ENCODE measurements around the gene GTF2F2. TPM values are rescaled to one million over a fixed set of nuclear protein-coding genes. Genes with fewer than 3 reads are reported as not detected.

GTF2F2 gene
- total RNA-seq, 1 experiment from 2014 or later: 37.8 TPM

DNA sequence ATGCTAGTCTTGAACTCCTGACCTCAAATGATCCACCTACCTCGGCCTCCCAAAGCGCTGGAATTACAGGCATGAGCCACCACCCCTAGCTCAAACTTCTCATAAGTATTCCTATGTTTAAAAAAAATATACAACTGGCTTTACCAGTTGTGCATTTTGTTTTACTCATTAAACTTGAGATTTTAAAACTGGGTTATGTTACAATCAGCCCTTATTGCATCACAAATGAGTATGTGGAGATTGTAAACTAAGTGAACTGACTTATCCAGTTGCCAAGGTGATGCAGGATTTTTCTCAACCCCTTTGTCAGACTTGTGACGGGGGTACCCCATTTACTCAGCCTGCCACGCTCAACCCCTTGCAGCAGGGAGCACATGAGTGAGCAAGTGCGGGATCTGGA is 14.4 kb upstream of the GTF2F2 start:
- Histone ChIP-seq H3K36me3 (ENCODE audit: insufficient read depth, low read length, poor library complexity, severe bottlenecking) (no peaks in the 10 kb centered on the region), H3K4me3 (ENCODE audit: low read depth, low read length, poor library complexity, severe bottlenecking) (no peak overlapping the region), H3K27ac (ENCODE audit: low read depth, low read length, poor library complexity, severe bottlenecking) (no peak overlapping the region), H3K27me3 (replicated peaks; ENCODE audit: insufficient read depth, low read depth, low read length, poor library complexity) (no peaks in the 10 kb centered on the region), H3K4me1 (ENCODE audit: insufficient read depth, low read length, poor library complexity, severe bottlenecking) (no peaks in the 10 kb centered on the region), H3K9me3 (ENCODE audit: low read depth, low read length, poor library complexity, severe bottlenecking) (no peaks in the 10 kb centered on the region)
- BruUV-seq (replicated peaks): no TSS peak
- POLR2A ChIA-PET (ENCODE audit: low non-redundant PET): no interaction called here
- no peak for TF ChIP-seq EZH2 (IDR thresholded peaks at IDR 0.05; ENCODE audit: borderline replicate concordance, low read depth, low read length, poor library complexity, severe bottlenecking)
- intact Hi-C loops (cut with micrococcal nuclease; ENCODE audit: unreplicated experiment): no loop called here
- no peak for DNase-seq (ENCODE audit: low spot score)
- CTCF ChIA-PET: no interaction called here

DNA sequence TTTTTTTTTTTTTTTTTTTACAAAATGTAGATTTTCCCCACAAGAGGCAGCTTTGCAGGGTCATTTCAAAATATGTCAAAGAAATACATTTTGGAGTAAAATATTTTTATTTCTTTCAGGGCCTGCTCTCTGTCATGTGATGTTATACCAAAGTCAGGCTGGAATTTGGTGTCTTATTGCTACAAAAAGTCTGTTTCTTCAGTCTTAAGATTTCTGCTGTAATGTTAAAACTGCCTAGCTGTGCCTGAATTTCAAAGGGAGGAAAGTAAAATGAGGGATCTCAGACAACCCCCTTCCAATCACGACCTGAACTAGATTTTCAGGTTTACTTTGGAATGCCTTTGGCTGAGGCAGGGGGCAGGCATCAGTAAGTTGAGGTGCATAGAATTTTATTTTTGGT is 12.8 kb upstream of the GTF2F2 start:
- TF ChIP-seq EZH2 (IDR thresholded peaks at IDR 0.05; ENCODE audit: borderline replicate concordance, low read depth, low read length, poor library complexity, severe bottlenecking): no peak
- TF ChIP-seq, protein P1, sequence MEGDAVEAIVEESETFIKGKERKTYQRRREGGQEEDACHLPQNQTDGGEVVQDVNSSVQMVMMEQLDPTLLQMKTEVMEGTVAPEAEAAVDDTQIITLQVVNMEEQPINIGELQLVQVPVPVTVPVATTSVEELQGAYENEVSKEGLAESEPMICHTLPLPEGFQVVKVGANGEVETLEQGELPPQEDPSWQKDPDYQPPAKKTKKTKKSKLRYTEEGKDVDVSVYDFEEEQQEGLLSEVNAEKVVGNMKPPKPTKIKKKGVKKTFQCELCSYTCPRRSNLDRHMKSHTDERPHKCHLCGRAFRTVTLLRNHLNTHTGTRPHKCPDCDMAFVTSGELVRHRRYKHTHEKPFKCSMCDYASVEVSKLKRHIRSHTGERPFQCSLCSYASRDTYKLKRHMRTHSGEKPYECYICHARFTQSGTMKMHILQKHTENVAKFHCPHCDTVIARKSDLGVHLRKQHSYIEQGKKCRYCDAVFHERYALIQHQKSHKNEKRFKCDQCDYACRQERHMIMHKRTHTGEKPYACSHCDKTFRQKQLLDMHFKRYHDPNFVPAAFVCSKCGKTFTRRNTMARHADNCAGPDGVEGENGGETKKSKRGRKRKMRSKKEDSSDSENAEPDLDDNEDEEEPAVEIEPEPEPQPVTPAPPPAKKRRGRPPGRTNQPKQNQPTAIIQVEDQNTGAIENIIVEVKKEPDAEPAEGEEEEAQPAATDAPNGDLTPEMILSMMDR (conservative IDR thresholded peaks at IDR 0.05; ENCODE audit: low read depth, low read length): no peak
- ChIA-PET CTCF (no interaction called here), POLR2A (ENCODE audit: low non-redundant PET) (no interaction called here)
- intact Hi-C loops (cut with micrococcal nuclease; ENCODE audit: unreplicated experiment): no loop called here
- no peak for DNase-seq (ENCODE audit: low spot score)
- Histone ChIP-seq H3K36me3 (ENCODE audit: insufficient read depth, low read length, poor library complexity, severe bottlenecking) (no peaks in the 10 kb centered on the region), H3K27ac (ENCODE audit: low read depth, low read length, poor library complexity, severe bottlenecking) (no peak overlapping the region), H3K4me3 (ENCODE audit: low read depth, low read length, poor library complexity, severe bottlenecking) (no peak overlapping the region), H3K27me3 (replicated peaks; ENCODE audit: insufficient read depth, low read depth, low read length, poor library complexity) (no peaks in the 10 kb centered on the region), H3K4me1 (ENCODE audit: insufficient read depth, low read length, poor library complexity, severe bottlenecking) (no peaks in the 10 kb centered on the region), H3K9me3 (ENCODE audit: low read depth, low read length, poor library complexity, severe bottlenecking) (no peaks in the 10 kb centered on the region)
- no TSS peak for BruUV-seq (replicated peaks)

DNA sequence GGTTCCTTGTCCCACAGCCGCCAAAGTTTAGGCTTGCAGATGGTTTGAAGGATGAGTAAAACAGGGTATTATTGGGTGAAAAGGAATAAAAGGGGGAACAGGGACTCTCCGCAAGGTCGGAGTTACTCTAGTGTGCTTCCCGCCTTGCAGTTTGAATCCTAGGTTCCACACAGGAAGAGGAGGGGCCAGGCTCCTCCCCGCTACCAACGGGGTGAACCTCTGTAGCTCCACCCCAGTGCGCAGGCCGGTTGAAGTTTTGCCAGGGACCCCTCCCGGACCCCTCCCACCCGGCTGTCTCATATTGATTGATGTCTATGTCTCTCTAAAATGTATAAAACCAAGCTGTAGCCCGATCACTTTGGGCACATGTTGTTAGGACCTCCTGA is 11.6 kb upstream of the GTF2F2 start:
- Histone ChIP-seq H3K36me3 (ENCODE audit: insufficient read depth, low read length, poor library complexity, severe bottlenecking) (no peaks in the 10 kb centered on the region), H3K4me1 (ENCODE audit: insufficient read depth, low read length, poor library complexity, severe bottlenecking) (no peaks in the 10 kb centered on the region), H3K4me3 (ENCODE audit: low read depth, low read length, poor library complexity, severe bottlenecking) (no peak overlapping the region), H3K27ac (ENCODE audit: low read depth, low read length, poor library complexity, severe bottlenecking) (no peak overlapping the region), H3K27me3 (replicated peaks; ENCODE audit: insufficient read depth, low read depth, low read length, poor library complexity) (no peaks in the 10 kb centered on the region), H3K9me3 (ENCODE audit: low read depth, low read length, poor library complexity, severe bottlenecking) (no peaks in the 10 kb centered on the region)
- intact Hi-C loops (cut with micrococcal nuclease; ENCODE audit: unreplicated experiment): no loop called here
- TF ChIP-seq, protein P1 (conservative IDR thresholded peaks at IDR 0.05; ENCODE audit: low read depth, low read length): no peak
- TF ChIP-seq EZH2 (IDR thresholded peaks at IDR 0.05; ENCODE audit: borderline replicate concordance, low read depth, low read length, poor library complexity, severe bottlenecking): no peak
- POLR2A ChIA-PET (ENCODE audit: low non-redundant PET): no interaction called here
- CTCF ChIA-PET: interaction anchor here (1.1 kb wide), 1 partner anchor 62 kb away, joined by 3 read pairs; no protein-coding TSS in a partner anchor
- no peak for DNase-seq (ENCODE audit: low spot score)
- no TSS peak for BruUV-seq (replicated peaks)

DNA sequence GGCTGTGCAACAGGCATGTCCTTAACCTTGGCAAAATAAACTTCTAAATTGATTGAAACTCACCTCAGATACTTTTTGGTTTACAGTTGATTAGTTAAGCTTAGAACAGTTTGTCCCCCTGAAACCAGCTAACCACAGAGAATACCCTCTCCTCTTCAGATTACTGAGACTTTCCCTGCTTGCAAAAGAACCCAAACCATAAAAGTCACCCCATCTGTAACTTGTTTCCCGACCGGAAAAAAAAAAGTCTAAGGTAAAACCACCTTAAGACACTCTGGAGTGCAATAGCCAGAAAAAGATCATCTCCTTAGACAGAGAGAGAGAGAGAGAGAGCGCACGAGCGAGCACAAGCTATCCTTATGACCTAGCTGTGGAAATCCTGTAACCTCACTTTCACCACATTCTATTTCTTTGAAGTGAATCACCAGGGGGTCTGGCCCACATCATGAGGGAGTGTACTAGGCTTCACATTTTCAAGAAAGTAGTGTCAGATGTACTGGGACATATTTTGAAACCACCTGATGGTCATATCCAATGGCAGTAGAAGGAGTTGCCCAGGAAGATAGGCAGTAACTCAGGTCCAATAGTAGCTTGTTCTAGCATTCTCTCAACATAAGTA is 11.1 kb upstream of the GTF2F2 start:
- Histone ChIP-seq H3K9me3 (ENCODE audit: low read depth, low read length, poor library complexity, severe bottlenecking) (no peaks in the 10 kb centered on the region), H3K4me3 (ENCODE audit: low read depth, low read length, poor library complexity, severe bottlenecking) (no peak overlapping the region), H3K27me3 (replicated peaks; ENCODE audit: insufficient read depth, low read depth, low read length, poor library complexity) (no peaks in the 10 kb centered on the region), H3K27ac (ENCODE audit: low read depth, low read length, poor library complexity, severe bottlenecking) (no peak overlapping the region), H3K36me3 (ENCODE audit: insufficient read depth, low read length, poor library complexity, severe bottlenecking) (no peaks in the 10 kb centered on the region), H3K4me1 (ENCODE audit: insufficient read depth, low read length, poor library complexity, severe bottlenecking) (no peaks in the 10 kb centered on the region)
- CTCF ChIA-PET: interaction anchor here (1.1 kb wide), 1 partner anchor 63 kb away, joined by 3 read pairs; no protein-coding TSS in a partner anchor
- BruUV-seq (replicated peaks): no TSS peak
- intact Hi-C loops (cut with micrococcal nuclease; ENCODE audit: unreplicated experiment): no loop called here
- no peak for TF ChIP-seq EZH2 (IDR thresholded peaks at IDR 0.05; ENCODE audit: borderline replicate concordance, low read depth, low read length, poor library complexity, severe bottlenecking)
- TF ChIP-seq, protein P1 (conservative IDR thresholded peaks at IDR 0.05; ENCODE audit: low read depth, low read length): no peak
- POLR2A ChIA-PET (ENCODE audit: low non-redundant PET): no interaction called here
- DNase-seq (ENCODE audit: low spot score): no peak
